GM12878 (cell line): ENCODE data around the gene OPCML. TPM values are rescaled to one million over a fixed set of nuclear protein-coding genes. Genes with fewer than 3 reads are reported as not detected.

Experiments
- ATAC-seq: fragments of 200-7000 bp; cut with Tn5 transposase; 3 replicates; pipeline ENCODE4 v1.9.1; 2020; ENCODE audit warnings: mild to moderate bottlenecking, moderate library complexity
- BruUV-seq: library from RNA; stranded (reverse); fragments of 400-500 nt; replicated peaks from 2 replicates; lab custom pipeline; 2021; lab: Mats Ljungman, UMichigan
- CTCF ChIA-PET: fragments of 300-600 bp; sonication (Branson Sonifier 250); formaldehyde crosslinking; extraction: SDS; loops from one replicate; lab custom pipeline; 2021; ENCODE audit warnings: inconsistent platforms; lab: Yijun Ruan, JAX
- POLR2A ChIA-PET: fragments of 350-600 bp; formaldehyde crosslinking; extraction: SDS; loops from one replicate; lab custom pipeline; 2021; ENCODE audit warnings: inconsistent platforms; lab: Charles Lee
- RAD21 ChIA-PET: fragments of 300-600 bp; sonication (Branson Sonifier 250); formaldehyde crosslinking; loops from one replicate; lab custom pipeline; 2023; ENCODE audit warnings: antibody characterized with exemption; ENCODE audit not compliant: unreplicated experiment; lab: Charles Lee
- SMC1A ChIA-PET: fragments of 300-600 bp; sonication (Branson Sonifier 250); formaldehyde crosslinking; loops from one replicate; lab custom pipeline; 2023; ENCODE audit not compliant: unreplicated experiment, uncharacterized antibody; lab: Charles Lee
- DNase-seq: peaks from one replicate; pipeline ENCODE4 v3.0.0-alpha.2; 2011; ENCODE audit warnings: low read depth, low spot score
- FAIRE-seq: peaks from 3 replicates; lab custom pipeline; 2011; peaks lifted over from hg19 to GRCh38; lab: Jason Lieb, UNC
- H2AFZ ChIP-seq: 2 replicates; pipeline ENCODE4 v1.6.0; 2011; ENCODE audit warnings: low read depth, low read length, control low read depth; ENCODE audit not compliant: control insufficient read depth
- H3K27ac ChIP-seq: 2 replicates; pipeline ENCODE4 v1.5.1; 2011; ENCODE audit warnings: control low read depth; ENCODE audit not compliant: control insufficient read depth, insufficient read depth
- H3K27me3 ChIP-seq, 2 experiments: replicated peaks in 1 of 2; 2 replicates each; pipeline versions ENCODE4 v1.6.0 to v1.6.1; 2011; ENCODE audit warnings: low read length in 1 of 2; ENCODE audit not compliant: control insufficient read depth in 2 of 2, insufficient read depth in 2 of 2
- H3K36me3 ChIP-seq, 2 experiments: 2 replicates each; pipeline ENCODE4 v1.5.1; 2011; ENCODE audit warnings: low read length in 1 of 2; ENCODE audit not compliant: control insufficient read depth in 2 of 2, insufficient read depth in 2 of 2
- H3K4me1 ChIP-seq: 2 replicates; pipeline ENCODE4 v1.6.1; 2011; ENCODE audit warnings: mild to moderate bottlenecking, low read length, moderate library complexity, mixed read lengths; ENCODE audit not compliant: control insufficient read depth, insufficient read depth
- H3K4me2 ChIP-seq: 2 replicates; pipeline ENCODE4 v1.6.0; 2011; ENCODE audit warnings: control low read depth; ENCODE audit not compliant: control insufficient read depth, insufficient read depth
- H3K4me3 ChIP-seq: fragments of 200-600 bp; sonication (generic); 2 replicates; pipeline ENCODE4 v1.5.1; 2016
- H3K79me2 ChIP-seq: 2 replicates; pipeline ENCODE4 v1.6.0; 2011; ENCODE audit warnings: low read length; ENCODE audit not compliant: control insufficient read depth, insufficient read depth
- H3K9ac ChIP-seq: 2 replicates; pipeline ENCODE4 v1.8.0; 2011; ENCODE audit warnings: low read length, control low read depth, mixed read lengths; ENCODE audit not compliant: control insufficient read depth, insufficient read depth
- H3K9me3 ChIP-seq: replicated peaks from 3 replicates; pipeline ENCODE4 v1.5.1; 2011; ENCODE audit warnings: mild to moderate bottlenecking, low read length; ENCODE audit not compliant: control insufficient read depth, insufficient read depth
- H4K20me1 ChIP-seq: 2 replicates; pipeline ENCODE4 v1.6.0; 2011; ENCODE audit not compliant: control insufficient read depth, insufficient read depth
- CHD2 ChIP-seq: IDR thresholded peaks from 2 replicates; pipeline ENCODE4 v1.6.1; 2011; ENCODE audit warnings: low read depth, low read length, improper control_type of control experiment, borderline replicate concordance
- HCFC1 ChIP-seq: fragments of 150-350 bp; IDR thresholded peaks from 2 replicates; pipeline ENCODE4 v1.6.1; 2014; ENCODE audit warnings: low read length
- JUND ChIP-seq: IDR thresholded peaks from 2 replicates; pipeline ENCODE4 v1.6.1; 2012; ENCODE audit warnings: low read depth, mild to moderate bottlenecking, low read length, improper control_type of control experiment, moderate library complexity
- MXI1 ChIP-seq: fragments of 150-350 bp; IDR thresholded peaks from 2 replicates; pipeline ENCODE4 v1.6.1; 2011; ENCODE audit warnings: low read depth, mild to moderate bottlenecking, inconsistent platforms, low read length, improper control_type of control experiment
- MYC ChIP-seq: IDR thresholded peaks from 2 replicates; pipeline ENCODE4 v1.6.1; 2011; ENCODE audit warnings: mild to moderate bottlenecking, low read length, moderate library complexity, inconsistent platforms; ENCODE audit not compliant: insufficient read depth, insufficient replicate concordance, insufficient read length, severe bottlenecking
- NBN ChIP-seq: fragments of 450-650 bp; IDR thresholded peaks from 2 replicates; pipeline ENCODE4 v1.6.1; 2016
- PBX3 ChIP-seq: IDR thresholded peaks from 2 replicates; pipeline ENCODE4 v1.6.1; 2011; ENCODE audit warnings: mild to moderate bottlenecking, low read depth, low read length, moderate library complexity; ENCODE audit not compliant: insufficient replicate concordance
- TCF7 ChIP-seq: IDR thresholded peaks from 2 replicates; pipeline ENCODE4 v1.6.1; 2014; ENCODE audit warnings: antibody characterized with exemption, borderline replicate concordance
- WRNIP1 ChIP-seq: IDR thresholded peaks from 2 replicates; pipeline ENCODE4 v1.6.1; 2011; ENCODE audit warnings: low read depth, low read length, improper control_type of control experiment, borderline replicate concordance
- WGBS: methylation state at CpG from one replicate; pipeline ENCODE4 v1.1.6; 2016; ENCODE audit warnings: low lambda C conversion rate; ENCODE audit not compliant: insufficient replicate concordance, insufficient coverage; ENCODE audit errors: missing lambda C conversion rate; 5-methylcytosine and 5-hydroxymethylcytosine counted together
- in situ Hi-C: fragments of 300-500 bp; cut with MboI; formaldehyde crosslinking; loops from 9 replicates; pipeline ENCODE4 v1.14.3; 2018; ENCODE audit warnings: mixed read lengths
- intact Hi-C: fragments of 100-400 bp; cut with micrococcal nuclease; formaldehyde crosslinking; loops from one replicate; pipeline ENCODE4 v1.14.2; 2022; ENCODE audit not compliant: unreplicated experiment
- polyA plus RNA-seq, 11 experiments: library from polyadenylated mRNA; depleted of rRNA in 4 of 11; unstranded in 6 of 11; stranded (reverse) in 5 of 11; fragments of >200 nt; fragmentation: Nextera tagmentation in 4 of 11; fragmentation: Illumina TruSeq in 1 of 11; extraction: Ambion mirVana in 4 of 11; extraction: Trizol in 1 of 11; gene quantifications; 1 replicate in 1 of 11; 2 replicates in 10 of 11; pipeline versions ENCODE4 v1.2.1 to v1.2.3, GENCODE V29; 2011 to 2016; ENCODE audit warnings: inconsistent platforms in 2 of 11, missing spikeins in 2 of 11, low read depth in 1 of 11
- total RNA-seq, 4 experiments: library from RNA; depleted of rRNA in 3 of 4; stranded (reverse); fragments of >200 nt in 3 of 4; fragmentation: Illumina TruSeq in 1 of 4; extraction: Trizol in 1 of 4; gene quantifications; 2 replicates each; pipeline versions ENCODE4 v1.2.1 to v1.2.3, GENCODE V29; 2013 to 2021
- TF ChIP-seq, protein P1 (sequence below): IDR thresholded peaks from 2 replicates; pipeline ENCODE4 v1.6.1; 2012; ENCODE audit warnings: mild to moderate bottlenecking, low read depth, low read length
- TF ChIP-seq, protein P2 (sequence below): IDR thresholded peaks from 2 replicates; pipeline ENCODE4 v1.6.1; 2012; ENCODE audit warnings: improper control_type of control experiment, low read depth, low read length; ENCODE audit not compliant: insufficient replicate concordance

Gene OPCML
- total and polyA plus RNA-seq, 10 of the 15 experiments (the other 5 are each of a cell fraction or from before 2014, with no cell fraction given), result 0.84 TPM; not detected in 9

- TF ChIP-seq, protein P1, sequence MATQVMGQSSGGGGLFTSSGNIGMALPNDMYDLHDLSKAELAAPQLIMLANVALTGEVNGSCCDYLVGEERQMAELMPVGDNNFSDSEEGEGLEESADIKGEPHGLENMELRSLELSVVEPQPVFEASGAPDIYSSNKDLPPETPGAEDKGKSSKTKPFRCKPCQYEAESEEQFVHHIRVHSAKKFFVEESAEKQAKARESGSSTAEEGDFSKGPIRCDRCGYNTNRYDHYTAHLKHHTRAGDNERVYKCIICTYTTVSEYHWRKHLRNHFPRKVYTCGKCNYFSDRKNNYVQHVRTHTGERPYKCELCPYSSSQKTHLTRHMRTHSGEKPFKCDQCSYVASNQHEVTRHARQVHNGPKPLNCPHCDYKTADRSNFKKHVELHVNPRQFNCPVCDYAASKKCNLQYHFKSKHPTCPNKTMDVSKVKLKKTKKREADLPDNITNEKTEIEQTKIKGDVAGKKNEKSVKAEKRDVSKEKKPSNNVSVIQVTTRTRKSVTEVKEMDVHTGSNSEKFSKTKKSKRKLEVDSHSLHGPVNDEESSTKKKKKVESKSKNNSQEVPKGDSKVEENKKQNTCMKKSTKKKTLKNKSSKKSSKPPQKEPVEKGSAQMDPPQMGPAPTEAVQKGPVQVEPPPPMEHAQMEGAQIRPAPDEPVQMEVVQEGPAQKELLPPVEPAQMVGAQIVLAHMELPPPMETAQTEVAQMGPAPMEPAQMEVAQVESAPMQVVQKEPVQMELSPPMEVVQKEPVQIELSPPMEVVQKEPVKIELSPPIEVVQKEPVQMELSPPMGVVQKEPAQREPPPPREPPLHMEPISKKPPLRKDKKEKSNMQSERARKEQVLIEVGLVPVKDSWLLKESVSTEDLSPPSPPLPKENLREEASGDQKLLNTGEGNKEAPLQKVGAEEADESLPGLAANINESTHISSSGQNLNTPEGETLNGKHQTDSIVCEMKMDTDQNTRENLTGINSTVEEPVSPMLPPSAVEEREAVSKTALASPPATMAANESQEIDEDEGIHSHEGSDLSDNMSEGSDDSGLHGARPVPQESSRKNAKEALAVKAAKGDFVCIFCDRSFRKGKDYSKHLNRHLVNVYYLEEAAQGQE, result no peak
- no peak for TF ChIP-seq TCF7
- no peak for TF ChIP-seq CHD2
- no peak for TF ChIP-seq PBX3
- no peak for TF ChIP-seq WRNIP1
Measured at GRCh38 chr11:133134314-133135173, 397.8 kb downstream of the OPCML start (continued).

DNA sequence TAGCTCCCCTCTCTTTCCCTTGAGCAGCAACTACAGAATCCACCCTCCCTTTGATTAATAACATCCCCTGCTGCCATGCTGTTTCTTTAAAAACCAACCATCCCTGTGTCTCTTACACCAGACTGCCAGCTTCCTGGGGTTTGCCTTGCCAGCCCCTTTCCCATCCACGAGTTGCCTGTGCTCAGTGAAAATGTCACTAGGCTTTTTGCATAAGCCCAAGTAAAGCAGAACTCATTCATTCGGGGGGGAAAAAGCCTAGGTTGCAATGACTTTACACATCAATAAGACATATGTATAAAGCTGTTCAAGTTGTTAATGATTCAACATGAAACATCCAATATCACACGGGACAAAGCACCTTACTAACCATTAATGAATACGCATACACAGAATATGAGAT, 398.7 kb downstream of the OPCML start:
- intact Hi-C loops (loop anchor here (1.0 to 5.0 kb wide), 4 partner anchors 269 to 702 kb away; no protein-coding TSS in a partner anchor), in situ Hi-C loops (loop anchor here (10.0 kb wide), 1 partner anchor 491 kb away; no protein-coding TSS in a partner anchor)
- DNase-seq, result no peak
- WGBS, result 43% methylated on average over 4 of the region's 4 CpGs
- no peak for ATAC-seq
- H3K4me1 ChIP-seq, result no peaks in the 10 kb centered on the region
- ChIA-PET SMC1A (interaction anchor here (1.0 to 2.1 kb wide), 8 partner anchors 8 to 702 kb away, joined by 3 to 15 read pairs (median 6); no protein-coding TSS in a partner anchor), CTCF (interaction anchor here (0.7 to 5.9 kb wide), 12 partner anchors 11 to 702 kb away, joined by 3 to 67 read pairs (median 8); no protein-coding TSS in a partner anchor), POLR2A (no interaction called here), RAD21 (interaction anchor here (1.1 to 2.4 kb wide), 6 partner anchors 8 to 701 kb away, joined by 3 to 19 read pairs (median 4); no protein-coding TSS in a partner anchor)
- no peaks in the 10 kb centered on the region for H3K79me2 ChIP-seq
- no peaks in the 10 kb centered on the region for H4K20me1 ChIP-seq
- no peaks in the 10 kb centered on the region for H3K9me3 ChIP-seq
- H3K4me3 ChIP-seq, result no peak overlapping the region
- no TSS peak for BruUV-seq
- H2AFZ ChIP-seq, result no peak overlapping the region
- no peaks in the 10 kb centered on the region for H3K36me3 ChIP-seq
- H3K27ac ChIP-seq, result no peak overlapping the region
- H3K4me2 ChIP-seq, result no peak overlapping the region
- FAIRE-seq, result no peak
- H3K9ac ChIP-seq, result no peak overlapping the region
- H3K27me3 ChIP-seq, result no peaks in the 10 kb centered on the region; a peak in 2 of 4 replicates
- TF ChIP-seq MXI1, result no peak
- TF ChIP-seq, protein P2, sequence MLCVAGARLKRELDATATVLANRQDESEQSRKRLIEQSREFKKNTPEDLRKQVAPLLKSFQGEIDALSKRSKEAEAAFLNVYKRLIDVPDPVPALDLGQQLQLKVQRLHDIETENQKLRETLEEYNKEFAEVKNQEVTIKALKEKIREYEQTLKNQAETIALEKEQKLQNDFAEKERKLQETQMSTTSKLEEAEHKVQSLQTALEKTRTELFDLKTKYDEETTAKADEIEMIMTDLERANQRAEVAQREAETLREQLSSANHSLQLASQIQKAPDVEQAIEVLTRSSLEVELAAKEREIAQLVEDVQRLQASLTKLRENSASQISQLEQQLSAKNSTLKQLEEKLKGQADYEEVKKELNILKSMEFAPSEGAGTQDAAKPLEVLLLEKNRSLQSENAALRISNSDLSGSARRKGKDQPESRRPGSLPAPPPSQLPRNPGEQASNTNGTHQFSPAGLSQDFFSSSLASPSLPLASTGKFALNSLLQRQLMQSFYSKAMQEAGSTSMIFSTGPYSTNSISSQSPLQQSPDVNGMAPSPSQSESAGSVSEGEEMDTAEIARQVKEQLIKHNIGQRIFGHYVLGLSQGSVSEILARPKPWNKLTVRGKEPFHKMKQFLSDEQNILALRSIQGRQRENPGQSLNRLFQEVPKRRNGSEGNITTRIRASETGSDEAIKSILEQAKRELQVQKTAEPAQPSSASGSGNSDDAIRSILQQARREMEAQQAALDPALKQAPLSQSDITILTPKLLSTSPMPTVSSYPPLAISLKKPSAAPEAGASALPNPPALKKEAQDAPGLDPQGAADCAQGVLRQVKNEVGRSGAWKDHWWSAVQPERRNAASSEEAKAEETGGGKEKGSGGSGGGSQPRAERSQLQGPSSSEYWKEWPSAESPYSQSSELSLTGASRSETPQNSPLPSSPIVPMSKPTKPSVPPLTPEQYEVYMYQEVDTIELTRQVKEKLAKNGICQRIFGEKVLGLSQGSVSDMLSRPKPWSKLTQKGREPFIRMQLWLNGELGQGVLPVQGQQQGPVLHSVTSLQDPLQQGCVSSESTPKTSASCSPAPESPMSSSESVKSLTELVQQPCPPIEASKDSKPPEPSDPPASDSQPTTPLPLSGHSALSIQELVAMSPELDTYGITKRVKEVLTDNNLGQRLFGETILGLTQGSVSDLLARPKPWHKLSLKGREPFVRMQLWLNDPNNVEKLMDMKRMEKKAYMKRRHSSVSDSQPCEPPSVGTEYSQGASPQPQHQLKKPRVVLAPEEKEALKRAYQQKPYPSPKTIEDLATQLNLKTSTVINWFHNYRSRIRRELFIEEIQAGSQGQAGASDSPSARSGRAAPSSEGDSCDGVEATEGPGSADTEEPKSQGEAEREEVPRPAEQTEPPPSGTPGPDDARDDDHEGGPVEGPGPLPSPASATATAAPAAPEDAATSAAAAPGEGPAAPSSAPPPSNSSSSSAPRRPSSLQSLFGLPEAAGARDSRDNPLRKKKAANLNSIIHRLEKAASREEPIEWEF, result no peak
- TF ChIP-seq NBN, result no peak
- no peak for TF ChIP-seq HCFC1
- TF ChIP-seq MYC, result no peak
- no peak for TF ChIP-seq JUND
